Ovary (tissue), 9 donors: ENCODE measurements around the gene DGKQ. TPM values are rescaled to one million over a fixed set of nuclear protein-coding genes. Genes with fewer than 3 reads are reported as not detected.

Experiments used
- DNase-seq, 5 donors: peaks; one replicate each; pipeline ENCODE4 v3.0.0-alpha.2; 2019 to 2020
- H3K27ac ChIP-seq, 2 donors: fragments of 200-600 bp; one replicate each; pipeline versions ENCODE4 v1.5.1 to v1.8.0; 2019 to 2022
- H3K27me3 ChIP-seq: fragments of 200-600 bp; one replicate; pipeline ENCODE4 v1.8.0; 2022
- H3K36me3 ChIP-seq: fragments of 200-600 bp; sonication (generic); one replicate; pipeline ENCODE4 v1.5.1; 2019
- H3K4me1 ChIP-seq: one replicate; pipeline ENCODE4 v1.8.1; 2013; ENCODE audit warnings: mild to moderate bottlenecking, moderate library complexity; ENCODE audit not compliant: insufficient read depth
- H3K4me3 ChIP-seq: fragments of 200-600 bp; sonication (generic); one replicate; pipeline ENCODE4 v1.5.1; 2017
- H3K9me3 ChIP-seq, 2 donors: fragments of 200-600 bp in 1 of 2; sonication (generic) in 1 of 2; one replicate each; pipeline versions ENCODE4 v1.5.1 to v1.8.1; 2013 to 2019; ENCODE audit warnings: mild to moderate bottlenecking in 1 of 2, moderate library complexity in 1 of 2
- EP300 ChIP-seq: sonication (generic); formaldehyde crosslinking; IDR thresholded peaks from one replicate; pipeline ENCODE4 v1.6.1; 2017; ENCODE audit warnings: antibody characterized with exemption
- POLR2A ChIP-seq: fragments of 450-650 bp; IDR thresholded peaks from one replicate; pipeline ENCODE4 v1.6.1; 2017; ENCODE audit warnings: antibody characterized with exemption, mild to moderate bottlenecking, moderate library complexity
- whole genome bisulfite sequencing, 3 donors: extraction: QIAGEN DNeasy Blood & Tissue Kit in 1 of 3; methylation state at CpG; one replicate each; pipeline versions ENCODE4 v1.1.5 to v1.1.7; 2013 to 2017; 5-methylcytosine and 5-hydroxymethylcytosine counted together
- intact Hi-C, 4 donors: fragments of 100-400 bp; cut with DNase I; formaldehyde crosslinking; loops; one replicate each; pipeline versions ENCODE4 v1.11.0 to v1.15.1; 2022 to 2023
- polyA plus RNA-seq, 2 donors: library from polyadenylated mRNA; stranded (reverse); fragments of 200-250 nt in 1 of 2; fragments of 350-450 nt in 1 of 2; fragmentation: Illumina TruSeq in 1 of 2; extraction: RNeasy Lipid Tissue Mini Kit (QIAGEN cat#74804) in 1 of 2; gene quantifications; one replicate each; pipeline ENCODE4 v1.2.3, GENCODE V29; 2013 to 2014
- total RNA-seq, 7 donors: library from RNA; depleted of rRNA in 2 of 7; stranded (reverse); fragments of >200 nt in 2 of 7; fragmentation: NEBNext Ultra II Directional in 3 of 7; extraction: Animal tissue kit (Norgen Biotek cat#: 25700) in 3 of 7; gene quantifications; one replicate each; pipeline versions ENCODE4 v1.1.0 to v1.2.4, GENCODE V29; 2016 to 2023
- TF ChIP-seq, protein P1 (sequence below), 3 donors: fragments of 450-650 bp in 2 of 3; fragments of 200-600 bp in 1 of 3; IDR thresholded peaks; one replicate each; pipeline versions ENCODE4 v1.5.1 to v1.8.0; 2016 to 2022; ENCODE audit warnings: antibody characterized with exemption in 3 of 3, mild to moderate bottlenecking in 1 of 3
- donor health status: DM: no; HTN: no; CAD: no; lungs with moderate emphysema.
- donor health status: DM: no; HTN: no; CAD: no.
- donor health status: Bipolar disorder and iron deficiency.
- donor health status: DM: yes; HTN: yes; CAD: no.
- donor health status: DM: no; HTN: no; CAD: no.
- donor health status: DM: yes; HTN: yes; CAD: no.

DGKQ gene
- total and polyA plus RNA-seq, 9 donors, result 0.53 to 12.9 (median 6.9) TPM

- 92 to 94% (median 93%) methylated on average over 26 of the region's 26 CpGs for WGBS, 3 donors
- Histone ChIP-seq H3K4me1 (peaks cover 6% of the 10 kb centered on the region), H3K36me3 (no peaks in the 10 kb centered on the region), H3K9me3 (no peaks in the 10 kb centered on the region), H3K27ac (no peak overlapping the region), H3K27me3 (no peaks in the 10 kb centered on the region), H3K4me3 (no peak overlapping the region)
- no peak for DNase-seq
- no peak for TF ChIP-seq EP300
- no peak for TF ChIP-seq POLR2A
- TF ChIP-seq, protein P1, sequence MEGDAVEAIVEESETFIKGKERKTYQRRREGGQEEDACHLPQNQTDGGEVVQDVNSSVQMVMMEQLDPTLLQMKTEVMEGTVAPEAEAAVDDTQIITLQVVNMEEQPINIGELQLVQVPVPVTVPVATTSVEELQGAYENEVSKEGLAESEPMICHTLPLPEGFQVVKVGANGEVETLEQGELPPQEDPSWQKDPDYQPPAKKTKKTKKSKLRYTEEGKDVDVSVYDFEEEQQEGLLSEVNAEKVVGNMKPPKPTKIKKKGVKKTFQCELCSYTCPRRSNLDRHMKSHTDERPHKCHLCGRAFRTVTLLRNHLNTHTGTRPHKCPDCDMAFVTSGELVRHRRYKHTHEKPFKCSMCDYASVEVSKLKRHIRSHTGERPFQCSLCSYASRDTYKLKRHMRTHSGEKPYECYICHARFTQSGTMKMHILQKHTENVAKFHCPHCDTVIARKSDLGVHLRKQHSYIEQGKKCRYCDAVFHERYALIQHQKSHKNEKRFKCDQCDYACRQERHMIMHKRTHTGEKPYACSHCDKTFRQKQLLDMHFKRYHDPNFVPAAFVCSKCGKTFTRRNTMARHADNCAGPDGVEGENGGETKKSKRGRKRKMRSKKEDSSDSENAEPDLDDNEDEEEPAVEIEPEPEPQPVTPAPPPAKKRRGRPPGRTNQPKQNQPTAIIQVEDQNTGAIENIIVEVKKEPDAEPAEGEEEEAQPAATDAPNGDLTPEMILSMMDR (IDR thresholded peaks at IDR 0.05), result no peak
- intact Hi-C loops, result no loop called here
Observed at GRCh38 chr4:909131-909571, 64.2 kb downstream of the DGKQ start.

Other genes with a start within 250 kb of the DGKQ start
- gene CPLX1, start 147.4 kb downstream of the DGKQ start, total RNA-seq, result 10 to 100 TPM in 1 of 7 donors, 1 to 10 TPM in 6; 1.4 to 10.2 (median 3.9) TPM
- gene CPLX1, start 147.4 kb downstream of the DGKQ start, polyA plus RNA-seq, result 1 to 10 TPM in 1 of 2 donors, under 1 TPM in 1; 0.47 to 2.3 TPM
- 10 to 100 TPM; 54.1 to 95.4 (median 76.2) TPM for gene GAK, start 41.3 kb downstream of the DGKQ start, total RNA-seq
- 10 to 100 TPM; 30.7 to 66.8 TPM for gene GAK, start 41.3 kb downstream of the DGKQ start, polyA plus RNA-seq
- gene TMEM175, start 41.1 kb downstream of the DGKQ start, total RNA-seq, result 10 to 100 TPM; 10.6 to 28.4 (median 21.2) TPM
- 10 to 100 TPM; 10.9 to 25.1 TPM for gene TMEM175, start 41.1 kb downstream of the DGKQ start, polyA plus RNA-seq
- 10 to 100 TPM; 13.9 to 49.1 (median 33.9) TPM for gene IDUA, start 13.5 kb upstream of the DGKQ start, total RNA-seq
- gene IDUA, start 13.5 kb upstream of the DGKQ start, polyA plus RNA-seq, result 10 to 100 TPM in 1 of 2 donors, 1 to 10 TPM in 1; 3.1 to 17.2 TPM
- gene SLC26A1, start 19.8 kb upstream of the DGKQ start, total RNA-seq, result 1 to 10 TPM in 1 of 7 donors, under 1 TPM in 5, not detected in 1; 0.10 to 1.1 (median 0.21) TPM
- under 1 TPM; 0.28 to 0.36 TPM for gene SLC26A1, start 19.8 kb upstream of the DGKQ start, polyA plus RNA-seq
- gene FGFRL1, start 38.1 kb upstream of the DGKQ start, total RNA-seq, result 10 to 100 TPM; 23.4 to 59.1 (median 40.2) TPM
- 10 to 100 TPM; 29.5 to 29.6 TPM for gene FGFRL1, start 38.1 kb upstream of the DGKQ start, polyA plus RNA-seq
- gene RNF212, start 140.0 kb upstream of the DGKQ start, total RNA-seq, result 10 to 100 TPM in 6 of 7 donors, 1 to 10 TPM in 1; 6.2 to 31.0 (median 20.3) TPM
- 10 to 100 TPM in 1 of 2 donors, 1 to 10 TPM in 1; 6.8 to 11.5 TPM for gene RNF212, start 140.0 kb upstream of the DGKQ start, polyA plus RNA-seq
- 100 to 1,000 TPM in 1 of 7 donors, 10 to 100 TPM in 6; 12.2 to 104 (median 55.3) TPM for gene SPON2, start 199.0 kb upstream of the DGKQ start, total RNA-seq
- 10 to 100 TPM in 1 of 2 donors, 1 to 10 TPM in 1; 8.0 to 46.2 TPM for gene SPON2, start 199.0 kb upstream of the DGKQ start, polyA plus RNA-seq